Glutamatergic neuron (in vitro differentiated cells): ENCODE results near the gene ZNHIT3. TPM values are rescaled to one million over a fixed set of nuclear protein-coding genes. Genes with fewer than 3 reads are reported as not detected.

Experiments used
- DNase-seq: peaks from one replicate; pipeline ENCODE4 v3.0.0; 2022
- H3K27ac Mint-ChIP-seq: one replicate; pipeline ENCODE4 v1.8.0; 2020; ENCODE audit warnings: mild to moderate bottlenecking, mixed read lengths, inconsistent platforms; ENCODE audit not compliant: unreplicated experiment
- H3K27me3 Mint-ChIP-seq: one replicate; pipeline ENCODE4 v1.8.0; 2020; ENCODE audit warnings: mild to moderate bottlenecking, moderate library complexity, mixed read lengths, inconsistent platforms; ENCODE audit not compliant: unreplicated experiment
- H3K36me3 Mint-ChIP-seq: one replicate; pipeline ENCODE4 v1.8.0; 2020; ENCODE audit warnings: mild to moderate bottlenecking, mixed read lengths, inconsistent platforms; ENCODE audit not compliant: unreplicated experiment
- H3K4me1 Mint-ChIP-seq: one replicate; pipeline ENCODE4 v1.8.0; 2020; ENCODE audit warnings: mild to moderate bottlenecking, low read depth, mixed read lengths, inconsistent platforms; ENCODE audit not compliant: unreplicated experiment
- H3K4me3 Mint-ChIP-seq: one replicate; pipeline ENCODE4 v1.8.0; 2020; ENCODE audit warnings: mild to moderate bottlenecking, mixed read lengths, inconsistent platforms; ENCODE audit not compliant: unreplicated experiment
- H3K9me3 Mint-ChIP-seq: one replicate; pipeline ENCODE4 v1.8.0; 2020; ENCODE audit warnings: mild to moderate bottlenecking, moderate library complexity, mixed read lengths, inconsistent platforms; ENCODE audit not compliant: unreplicated experiment
- CTCF ChIP-seq: fragments of 200-600 bp; sonication (generic); IDR thresholded peaks from one replicate; pipeline ENCODE4 v1.5.0; 2021; ENCODE audit not compliant: partially characterized antibody, unreplicated experiment
- total RNA-seq: library from RNA; stranded (reverse); fragmentation: NEBNext Ultra II Directional; extraction: Animal tissue kit (Norgen Biotek cat#: 25700); gene quantifications from one replicate; pipeline ENCODE4 v1.2.1, GENCODE V29; 2021; ENCODE audit not compliant: unreplicated experiment

ZNHIT3 gene
- total RNA-seq, 1 donor from 2014 or later: 101 TPM

GRCh38 chr17:36527621-36528250, 41.3 kb downstream of the ZNHIT3 start:
- Mint-ChIP-seq H3K4me1 (peaks cover 2% of the 10 kb centered on the region), H3K36me3 (no peaks in the 10 kb centered on the region), H3K4me3 (no peak overlapping the region), H3K27me3 (peaks cover 3% of the 10 kb centered on the region), H3K27ac (no peak overlapping the region), H3K9me3 (peaks cover 1% of the 10 kb centered on the region)
- no peak for DNase-seq
- no peak for TF ChIP-seq CTCF

DNA sequence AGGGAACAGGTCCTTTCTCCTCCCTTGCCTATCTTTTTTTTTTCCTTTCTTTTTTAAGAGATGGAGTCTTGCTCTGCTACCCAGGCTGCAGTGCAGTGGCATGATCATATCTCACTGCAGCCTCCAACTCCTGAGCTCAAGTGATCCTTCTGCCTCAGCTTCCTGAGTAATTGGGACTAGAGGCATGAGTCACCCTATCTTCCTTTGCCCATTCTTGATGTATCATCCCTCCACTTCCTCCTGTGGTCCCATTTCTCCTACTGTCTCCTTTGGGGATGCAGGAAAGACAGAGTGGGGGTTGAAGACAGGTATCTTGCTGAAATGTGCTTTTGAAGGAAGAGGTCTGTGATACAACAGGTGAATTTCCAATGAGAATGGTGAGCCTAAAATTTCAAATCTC, 42.6 kb downstream of the ZNHIT3 start:
- Mint-ChIP-seq H3K9me3 (peaks cover 1% of the 10 kb centered on the region), H3K4me3 (no peak overlapping the region), H3K27ac (no peak overlapping the region), H3K36me3 (no peaks in the 10 kb centered on the region), H3K4me1 (peaks cover 5% of the 10 kb centered on the region), H3K27me3 (peaks cover 3% of the 10 kb centered on the region)
- DNase-seq: no peak
- TF ChIP-seq CTCF: no peak

GRCh38 chr17:36532435-36532975, 46.0 kb downstream of the ZNHIT3 start:
- H3K4me3 Mint-ChIP-seq: no peak overlapping the region
- H3K4me1 Mint-ChIP-seq: peaks cover 9% of the 10 kb centered on the region
- peaks cover 3% of the 10 kb centered on the region for H3K9me3 Mint-ChIP-seq
- H3K36me3 Mint-ChIP-seq: no peaks in the 10 kb centered on the region
- TF ChIP-seq CTCF: no peak
- no peak for DNase-seq
- H3K27ac Mint-ChIP-seq: no peak overlapping the region
- peaks cover 9% of the 10 kb centered on the region for H3K27me3 Mint-ChIP-seq

DNA sequence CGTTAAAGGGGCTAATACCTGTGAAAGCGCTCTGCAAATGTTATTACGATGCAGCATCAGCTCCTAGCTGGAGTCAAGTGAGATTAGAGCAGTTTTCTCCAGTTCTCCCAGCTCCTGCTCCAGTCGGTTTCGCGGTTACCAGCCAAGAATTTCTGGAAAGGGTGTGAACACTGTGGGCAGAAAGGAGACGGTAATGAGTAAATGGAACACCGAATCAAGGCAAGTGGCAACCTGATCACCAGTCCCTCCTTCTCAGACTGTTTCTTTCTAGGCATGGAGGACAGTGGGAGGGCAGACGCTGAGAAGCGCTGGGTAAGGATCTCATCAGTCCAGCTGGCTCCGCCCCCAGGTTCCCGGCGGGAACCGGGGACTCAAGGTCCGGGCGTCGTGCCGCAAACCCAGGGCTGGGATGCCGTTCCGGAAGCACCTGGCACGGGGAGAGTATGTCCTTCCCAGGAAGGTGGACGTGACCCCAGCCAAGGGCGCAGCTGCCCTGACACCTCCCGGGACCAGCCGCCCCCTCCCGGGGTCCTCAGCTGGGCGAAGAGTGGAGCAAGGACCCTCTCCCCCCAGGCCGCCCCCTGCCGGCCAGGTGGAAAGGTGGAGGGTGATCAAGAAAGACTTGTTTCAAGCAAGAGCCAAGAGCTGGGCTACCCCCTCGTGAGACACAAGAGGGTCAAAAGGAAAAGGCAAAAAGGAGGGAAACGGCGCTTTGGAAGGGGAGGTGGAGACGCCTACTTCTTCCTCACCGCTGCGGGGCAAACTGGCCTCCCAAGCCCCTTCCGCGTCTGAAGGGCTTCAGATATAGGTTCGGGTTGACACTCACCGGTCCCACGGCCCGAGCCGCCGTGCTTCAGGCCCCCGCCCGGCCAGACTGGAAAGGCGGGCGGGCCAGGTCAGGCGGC, 47.7 kb downstream of the ZNHIT3 start:
- Mint-ChIP-seq H3K4me1 (peaks cover 8% of the 10 kb centered on the region), H3K27ac (peak overlapping the region; percentile 91), H3K27me3 (peaks cover 9% of the 10 kb centered on the region), H3K4me3 (peak overlapping the region; percentile 98), H3K9me3 (peaks cover 3% of the 10 kb centered on the region), H3K36me3 (no peaks in the 10 kb centered on the region)
- TF ChIP-seq CTCF: peak; percentile 86
- peak; percentile 73 for DNase-seq
